Inflammatory macrophage treated with lipopolysaccharide for 4 hours (primary cell): ENCODE results near the gene SUPV3L1.

Experiments
- DNase-seq: peaks from one replicate; pipeline ENCODE4 v3.0.0-alpha.2; 2020

SUPV3L1 gene

DNA sequence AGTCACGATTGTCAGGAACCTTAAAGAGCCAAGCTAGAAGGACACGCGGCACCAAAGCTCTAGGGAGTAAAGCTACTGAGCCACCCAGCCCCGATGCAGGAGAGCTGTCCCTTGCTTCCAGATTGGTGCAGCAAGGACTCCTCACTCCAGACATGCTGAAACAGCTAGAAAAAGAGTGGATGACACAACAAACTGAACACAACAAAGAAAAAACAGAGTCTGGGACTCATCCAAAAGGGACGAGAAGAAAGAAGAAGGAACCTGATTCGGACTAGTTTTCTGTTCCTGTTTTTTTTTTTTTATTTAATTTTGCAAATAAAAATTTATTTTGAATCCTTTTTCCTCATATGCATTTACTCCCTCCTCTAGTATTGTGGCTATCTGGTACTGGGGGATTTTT lies 28.7 kb downstream of the SUPV3L1 start:
- peak; percentile 57 for DNase-seq

DNA sequence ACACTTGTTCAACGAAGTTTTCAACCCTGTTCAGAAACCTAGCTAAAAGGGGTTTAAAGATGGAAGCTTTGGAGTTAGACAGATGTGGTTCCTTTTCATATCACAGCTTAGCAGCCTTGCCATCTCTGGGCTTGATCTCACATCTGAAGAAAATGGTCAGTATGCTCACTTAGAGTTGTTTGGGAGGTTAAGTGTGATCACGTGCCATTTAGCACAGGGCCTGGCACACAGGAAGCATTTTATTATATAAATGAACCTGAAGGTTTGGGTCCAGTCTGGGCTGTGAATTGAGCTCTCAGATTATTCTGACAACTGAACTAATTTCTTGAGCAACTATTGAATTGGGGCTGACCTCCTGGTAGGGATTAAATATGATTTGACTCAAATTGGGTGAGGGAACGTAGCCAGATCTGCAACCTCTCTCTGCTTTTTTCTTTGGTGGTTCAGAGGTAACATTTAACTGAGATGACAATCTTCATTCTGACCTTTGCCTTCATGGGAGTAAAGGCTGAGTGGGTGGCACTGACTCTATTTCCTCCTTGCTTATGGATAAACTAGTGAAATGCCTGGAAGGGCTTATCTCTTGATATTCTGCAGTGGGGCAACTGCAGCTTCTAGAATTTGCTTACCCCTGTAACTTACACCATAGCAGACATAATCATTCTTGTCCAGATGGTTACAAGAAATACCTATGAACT lies 29.9 kb downstream of the SUPV3L1 start:
- DNase-seq, result peak; percentile 19

DNA sequence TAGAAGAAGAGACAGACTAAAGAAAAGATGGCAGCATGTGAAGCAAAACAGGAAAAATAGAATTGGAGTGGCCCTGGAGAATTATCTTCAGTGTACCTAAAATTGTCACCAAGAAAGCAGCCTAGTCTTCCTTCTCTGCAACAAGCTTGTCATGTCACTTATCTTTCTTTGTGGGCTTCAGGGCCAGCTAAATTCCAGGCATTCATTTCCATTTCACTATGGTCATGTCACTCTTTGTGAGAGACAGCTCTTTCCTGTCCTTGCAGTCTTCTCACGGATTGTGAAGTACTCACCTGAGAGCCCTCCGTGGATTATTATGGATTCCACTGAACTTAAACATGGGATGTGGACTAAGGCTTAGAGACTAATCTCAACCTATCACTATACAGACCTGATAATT lies 31.1 kb downstream of the SUPV3L1 start:
- DNase-seq, result no peak

DNA sequence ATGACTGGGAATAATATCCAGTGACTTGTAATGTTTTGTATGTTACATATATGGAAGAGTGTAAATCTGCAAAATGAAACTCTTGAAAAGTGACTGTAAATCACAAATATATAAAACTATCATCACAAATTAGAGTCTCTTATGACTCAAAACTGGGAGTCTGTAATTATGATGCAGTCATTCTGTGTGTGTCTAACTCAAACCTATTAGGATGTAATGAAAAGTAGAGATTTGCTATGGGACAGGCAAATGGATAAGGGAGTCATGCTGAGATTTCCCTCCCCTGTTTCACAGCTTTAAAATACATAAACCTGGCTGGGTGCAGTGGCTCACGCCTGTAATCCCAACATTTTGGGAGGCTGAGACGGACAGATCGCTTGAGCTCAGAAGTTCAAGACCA lies 31.5 kb downstream of the SUPV3L1 start:
- DNase-seq, result no peak

DNA sequence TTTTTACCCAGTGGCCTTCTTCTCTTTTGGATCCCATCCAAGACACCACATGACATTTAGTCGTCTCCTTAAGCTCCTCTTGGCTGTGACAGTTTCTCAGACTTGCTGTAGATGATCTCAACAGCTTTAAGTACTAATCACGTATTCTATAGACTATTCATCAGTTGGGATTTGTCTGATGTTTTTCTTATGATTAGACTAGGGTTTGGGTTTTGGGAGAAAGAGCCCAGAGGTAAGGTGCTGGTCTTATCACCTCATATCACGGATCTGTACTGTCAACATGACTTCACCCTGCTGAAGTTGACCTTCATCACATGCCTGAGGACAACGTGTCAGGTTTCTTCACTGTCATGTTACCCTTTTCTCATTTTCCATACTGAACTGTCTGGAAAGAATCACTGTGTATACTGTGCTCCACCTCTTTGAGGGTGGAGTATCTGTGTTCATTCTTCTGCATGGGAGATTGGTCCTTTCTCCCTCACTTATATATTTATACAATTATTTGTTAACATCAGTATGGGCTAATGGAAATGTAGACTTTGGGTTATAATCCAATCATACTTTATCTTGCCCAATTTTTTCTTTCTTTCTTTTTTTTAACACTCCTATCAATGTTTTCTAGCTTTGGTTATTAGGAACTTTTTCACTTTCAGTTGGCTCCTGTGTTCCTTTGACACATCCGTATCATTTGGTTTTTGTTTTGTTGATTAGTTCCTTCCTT lies 33.7 kb downstream of the SUPV3L1 start:
- DNase-seq, result peak; percentile 78

DNA sequence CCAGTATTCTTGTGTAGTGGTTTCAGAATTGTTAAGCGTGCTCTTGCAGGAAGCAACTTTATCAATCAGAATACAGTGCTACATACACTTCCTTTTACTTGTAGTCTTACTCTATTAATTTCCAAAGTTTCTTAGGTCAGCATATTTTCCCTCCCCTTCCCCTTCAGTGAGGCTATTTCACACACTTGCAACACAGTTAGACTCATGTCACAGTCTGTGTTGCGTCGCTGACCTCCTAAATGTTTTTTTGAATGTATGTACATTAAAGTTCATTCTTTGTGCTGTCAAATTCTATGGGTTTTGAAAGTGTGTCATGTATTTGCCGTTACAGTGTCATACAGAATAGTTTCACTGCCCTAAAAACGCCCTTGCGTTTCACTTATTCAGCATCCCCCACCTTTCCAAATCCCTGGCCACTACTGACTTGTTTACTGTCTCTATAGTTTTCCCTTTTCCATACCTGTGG lies 34.7 kb downstream of the SUPV3L1 start:
- peak; percentile 92 for DNase-seq

DNA sequence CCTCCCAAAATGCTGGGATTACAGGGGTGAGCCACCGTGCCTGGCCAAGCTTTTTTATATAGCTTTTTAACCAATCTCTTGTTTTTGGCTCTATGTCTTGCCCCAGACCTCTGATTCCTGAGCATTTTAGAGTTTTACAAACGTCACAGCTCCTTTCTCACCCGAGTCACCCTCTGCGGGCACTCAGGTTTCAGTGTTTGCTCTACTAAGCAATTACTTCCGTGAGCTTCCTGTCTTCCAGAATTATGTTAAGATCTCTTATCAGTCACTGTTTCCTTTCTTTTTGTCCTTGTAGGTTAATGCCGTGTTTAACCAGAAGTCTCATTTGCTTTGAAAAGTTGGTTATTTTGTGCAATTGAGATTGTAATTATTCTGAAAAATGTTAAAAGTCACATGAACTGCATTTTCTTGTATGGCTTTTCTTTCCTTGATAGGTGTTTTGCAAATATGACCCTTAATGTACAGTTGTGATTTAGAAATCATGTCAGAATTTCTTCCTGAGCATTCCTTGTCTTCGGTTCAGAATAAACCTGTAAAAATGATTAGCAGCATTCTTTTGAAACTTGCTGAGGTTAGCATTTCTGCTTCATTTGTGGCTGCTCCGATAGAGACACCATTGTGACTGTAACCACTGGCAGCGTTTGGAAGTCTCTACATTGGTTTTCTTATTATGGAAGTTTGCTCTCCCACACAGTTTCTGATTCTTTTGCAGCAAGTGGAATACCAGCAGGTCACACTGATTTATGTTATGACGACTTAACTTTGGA lies 35.6 kb downstream of the SUPV3L1 start:
- DNase-seq, result peak; percentile 42

DNA sequence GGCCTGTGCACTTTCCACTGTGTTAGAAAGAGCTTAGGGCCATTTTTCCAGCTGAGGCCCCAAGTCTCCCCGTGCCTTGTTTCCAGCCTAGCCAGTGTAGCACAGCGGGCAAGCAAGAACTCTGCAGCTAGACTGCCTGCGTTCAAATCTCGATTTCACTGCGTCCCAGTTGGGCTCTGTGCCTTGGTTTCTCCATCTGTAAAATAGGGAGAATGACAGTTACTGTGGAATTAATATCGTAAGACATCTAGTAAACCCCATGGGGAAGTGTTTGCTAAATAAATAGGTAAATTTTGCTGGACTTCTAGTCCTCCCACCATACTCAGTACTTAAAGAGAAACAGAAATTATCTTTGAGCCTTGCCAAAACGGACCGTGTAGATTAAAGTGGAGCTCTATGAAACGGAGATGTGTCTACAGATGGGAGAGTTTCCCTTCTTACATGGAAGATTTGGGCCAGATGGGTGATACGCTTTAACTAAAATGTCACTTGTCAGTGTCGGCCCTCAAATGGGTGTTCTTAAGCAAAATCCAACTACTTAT lies 36.6 kb downstream of the SUPV3L1 start:
- peak; percentile 16 for DNase-seq

DNA sequence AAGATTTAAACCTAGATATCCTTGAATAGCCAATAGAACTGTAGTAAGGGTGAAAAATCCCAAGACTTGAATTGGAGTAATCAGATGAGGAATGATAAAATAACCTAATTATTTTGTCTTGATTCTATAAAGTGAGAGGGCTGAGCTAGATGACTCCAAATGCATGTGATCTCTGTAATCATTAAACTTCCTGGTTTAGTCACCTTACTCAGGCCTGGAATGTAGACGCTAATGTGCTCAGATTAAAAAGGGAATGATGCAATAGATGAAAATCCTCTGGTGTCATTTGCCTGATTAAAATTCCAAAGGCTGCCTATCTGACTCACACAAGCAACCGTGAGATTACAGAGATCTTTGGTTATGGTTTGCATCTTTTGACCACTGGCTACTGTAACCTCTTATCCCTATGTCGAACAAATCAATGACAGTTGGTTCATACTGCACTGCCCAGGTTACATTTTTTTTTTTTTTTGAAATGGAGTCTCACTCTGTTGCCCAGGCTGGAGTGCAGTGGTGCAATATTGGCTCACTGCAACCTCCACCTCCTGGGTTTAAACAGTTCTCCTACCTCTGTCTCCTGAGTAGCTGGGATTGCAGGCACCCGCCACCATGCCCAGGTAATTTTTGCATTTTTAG lies 37.2 kb downstream of the SUPV3L1 start:
- DNase-seq, result peak; percentile 95

DNA sequence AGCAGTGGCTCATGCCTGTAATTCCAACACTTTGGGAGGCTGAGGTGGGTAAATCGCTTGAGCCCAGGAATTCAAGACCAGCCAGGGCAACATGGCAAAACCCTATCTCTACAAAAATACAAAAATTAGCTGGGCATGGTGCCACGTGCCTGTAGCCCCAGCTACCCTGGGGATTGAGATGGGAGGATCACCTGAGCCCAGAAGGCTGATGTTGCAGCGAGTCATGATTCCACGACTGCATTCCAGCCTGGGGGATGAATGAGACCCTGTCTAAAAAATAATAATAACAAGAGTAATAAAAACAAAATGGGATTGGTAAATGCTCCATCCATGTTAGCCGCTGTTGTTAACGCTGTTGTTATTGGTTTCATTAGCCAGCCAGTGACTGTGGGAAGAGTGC lies 38.8 kb downstream of the SUPV3L1 start:
- DNase-seq, result no peak

DNA sequence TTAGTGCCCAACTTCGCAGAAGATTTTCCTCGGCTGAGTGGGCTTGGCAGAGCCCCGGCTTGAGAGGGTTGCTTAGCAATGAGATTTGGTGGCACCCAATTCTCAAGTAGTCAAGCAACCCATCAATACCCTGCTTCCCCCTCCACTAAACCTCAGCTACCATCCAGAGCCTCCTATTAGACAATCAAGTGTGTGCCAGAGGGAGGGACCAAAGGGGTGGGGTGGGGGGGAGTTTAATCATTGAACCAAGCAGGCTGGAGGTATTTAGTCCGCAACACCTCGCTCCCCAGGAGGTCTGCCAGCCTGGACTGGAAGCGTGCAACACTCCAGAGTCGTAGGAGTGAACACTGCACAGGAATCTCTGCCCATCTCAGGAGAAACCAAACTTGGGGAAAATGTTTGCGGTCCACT lies 40.0 kb downstream of the SUPV3L1 start, which contains the start of gene HKDC1:
Gene HKDC1 (plus strand): TSS at position 292 of the 411 bp plus-strand sequence. CDS start 104 bp downstream, at position 396.
- DNase-seq, result no peak

DNA sequence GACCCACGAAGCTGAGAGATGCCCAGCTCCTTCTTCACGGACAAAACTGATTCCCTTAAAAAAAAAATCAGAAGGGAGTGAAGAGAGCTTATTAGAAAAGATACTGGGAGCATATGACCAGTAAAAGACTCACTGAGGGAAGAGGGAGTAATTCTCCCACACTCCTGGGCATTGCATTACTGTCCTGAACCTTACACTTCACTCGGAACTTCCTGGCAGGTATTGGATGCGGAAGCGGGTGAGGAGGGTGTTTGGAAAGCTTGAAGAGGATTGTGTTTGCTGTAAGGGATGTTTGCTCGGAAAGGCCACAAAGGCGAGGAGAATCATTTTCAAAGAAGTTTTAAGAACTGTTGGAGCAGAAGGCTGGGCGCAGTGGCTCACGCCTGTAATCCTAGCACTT lies 40.5 kb downstream of the SUPV3L1 start:
- DNase-seq, result no peak

DNA sequence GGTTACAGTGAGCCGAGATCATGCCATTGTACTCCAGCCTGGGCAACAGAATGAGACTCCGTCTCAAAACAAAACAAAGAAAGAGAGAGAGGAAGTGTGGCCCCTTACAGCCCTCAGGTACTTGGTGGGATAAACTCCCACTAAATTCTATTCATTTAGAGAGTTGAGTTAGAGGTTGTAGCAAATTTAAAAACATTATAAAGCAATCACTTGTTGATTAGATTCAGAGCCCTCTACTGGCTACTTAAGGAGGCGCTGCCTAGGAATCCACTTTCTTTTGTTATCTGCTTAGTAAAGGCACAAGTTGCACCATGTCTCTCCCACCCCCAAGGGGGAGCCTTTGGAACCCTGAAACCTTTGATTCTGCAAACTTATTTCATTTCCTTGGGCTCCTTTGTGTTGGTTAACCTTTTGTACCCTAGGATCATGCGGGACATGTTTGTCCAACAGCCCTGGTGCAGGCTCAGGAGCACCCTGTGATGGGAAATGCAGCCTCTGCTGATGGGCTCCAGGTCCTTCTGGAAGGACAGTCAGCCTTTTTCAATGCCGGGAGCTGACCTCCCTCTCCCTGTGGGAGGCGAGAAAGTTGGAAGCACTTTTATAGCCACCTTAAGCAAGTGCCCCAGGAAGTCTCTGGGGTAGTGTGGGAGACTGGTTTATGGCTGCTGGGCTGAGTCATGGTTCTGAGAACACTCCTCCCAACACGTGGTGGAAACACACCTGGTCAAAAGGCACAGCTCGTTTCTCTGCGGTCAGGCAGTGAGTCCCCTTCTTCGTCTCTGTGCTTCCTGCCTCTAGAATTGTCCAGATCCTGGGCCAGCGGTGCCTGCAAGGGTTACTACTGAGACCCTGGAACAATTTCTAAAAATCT lies 42.4 kb downstream of the SUPV3L1 start:
- peak; percentile 65 for DNase-seq

DNA sequence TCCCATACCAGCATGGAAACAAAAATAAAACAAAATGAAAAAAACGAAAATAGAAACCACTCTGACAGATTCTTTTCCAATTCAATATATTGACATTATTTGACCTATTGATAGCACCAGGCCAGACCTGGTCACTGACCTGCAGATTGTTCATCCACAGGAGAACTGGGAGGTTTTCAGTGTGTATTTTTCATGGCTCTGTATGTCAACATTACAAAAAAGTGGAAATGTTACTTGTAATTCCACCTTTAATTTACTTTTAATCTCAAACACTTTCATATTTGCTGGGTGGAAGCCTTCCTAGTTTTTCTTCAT lies 43.0 kb downstream of the SUPV3L1 start:
- DNase-seq, result no peak

DNA sequence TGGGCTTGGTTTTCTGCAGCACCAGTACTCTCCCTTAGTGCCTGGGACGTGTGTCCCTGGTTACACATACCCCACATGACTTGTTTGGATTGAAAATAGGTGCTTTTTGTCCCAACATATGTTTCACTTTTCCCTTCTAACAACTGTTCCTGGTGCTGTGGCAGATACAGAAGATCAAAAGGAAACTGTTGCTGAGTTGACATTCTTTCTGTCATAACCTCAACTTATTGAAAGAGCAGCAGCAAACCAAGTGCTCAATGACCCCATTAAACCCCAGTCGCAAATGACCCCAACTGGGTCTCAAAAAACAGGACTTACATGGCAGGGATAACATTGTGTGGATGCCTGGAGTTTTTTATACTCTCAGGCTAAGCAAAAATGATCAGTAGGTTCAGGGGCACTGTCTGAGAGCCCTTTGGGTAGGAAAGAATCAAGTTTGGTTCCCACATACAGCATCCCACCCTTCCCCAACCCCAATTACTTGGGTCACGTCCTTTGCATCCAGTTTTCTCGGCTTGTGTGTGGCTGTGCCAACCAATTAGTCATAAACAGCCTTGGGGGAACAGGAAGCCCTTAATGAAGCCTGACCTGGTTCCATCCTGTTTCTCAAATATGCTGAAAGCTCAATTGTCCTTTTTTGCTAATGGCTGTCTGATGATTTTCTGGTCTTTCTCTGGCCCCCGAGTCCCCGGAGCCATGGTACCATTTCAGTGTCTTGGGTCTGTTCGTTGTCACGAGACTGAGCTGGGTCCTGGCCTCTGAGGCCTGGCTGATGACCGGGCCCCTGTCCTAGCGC lies 45.0 kb downstream of the SUPV3L1 start:
- no peak for DNase-seq

DNA sequence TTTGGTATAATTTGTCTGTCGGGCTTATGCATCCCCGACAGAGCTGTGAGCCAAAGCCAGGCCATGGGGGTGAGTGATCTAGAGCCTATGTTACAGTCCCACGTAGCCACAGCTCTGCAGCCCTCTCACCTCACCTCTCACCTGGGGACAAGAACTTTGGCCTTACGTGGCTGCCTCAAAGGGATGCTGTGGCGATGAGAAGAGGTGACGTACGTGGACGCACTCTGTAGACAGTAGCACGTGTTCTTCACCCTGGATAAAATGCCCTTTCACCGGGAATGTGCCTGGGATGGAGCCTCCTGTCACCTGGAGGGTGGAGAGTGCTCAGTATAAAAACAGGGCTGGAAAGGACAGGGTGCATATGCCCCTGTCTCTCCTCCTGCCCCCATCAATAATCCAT lies 45.6 kb downstream of the SUPV3L1 start:
- DNase-seq, result no peak

DNA sequence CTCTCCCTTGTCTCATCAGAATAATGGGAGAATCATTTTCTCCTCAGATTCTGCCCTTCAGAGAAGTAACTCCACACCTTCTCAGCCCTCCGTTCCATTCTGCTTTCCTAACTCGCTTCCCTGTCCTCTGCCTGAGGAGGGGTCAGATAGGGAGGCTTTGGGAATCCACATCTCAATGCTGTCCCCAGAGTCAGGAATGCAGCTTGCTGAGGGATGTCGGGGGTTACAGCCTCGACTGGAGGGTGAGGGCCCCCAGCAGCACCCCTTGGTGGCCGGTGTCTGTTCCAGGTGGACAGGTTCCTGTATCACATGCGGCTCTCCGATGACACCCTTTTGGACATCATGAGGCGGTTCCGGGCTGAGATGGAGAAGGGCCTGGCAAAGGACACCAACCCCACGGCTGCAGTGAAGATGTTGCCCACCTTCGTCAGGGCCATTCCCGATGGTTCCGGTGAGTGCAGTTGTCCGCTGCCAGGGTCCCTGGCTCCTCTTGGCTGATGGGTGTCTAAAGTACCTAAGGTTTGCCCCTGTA lies 47.0 kb downstream of the SUPV3L1 start:
- no peak for DNase-seq

DNA sequence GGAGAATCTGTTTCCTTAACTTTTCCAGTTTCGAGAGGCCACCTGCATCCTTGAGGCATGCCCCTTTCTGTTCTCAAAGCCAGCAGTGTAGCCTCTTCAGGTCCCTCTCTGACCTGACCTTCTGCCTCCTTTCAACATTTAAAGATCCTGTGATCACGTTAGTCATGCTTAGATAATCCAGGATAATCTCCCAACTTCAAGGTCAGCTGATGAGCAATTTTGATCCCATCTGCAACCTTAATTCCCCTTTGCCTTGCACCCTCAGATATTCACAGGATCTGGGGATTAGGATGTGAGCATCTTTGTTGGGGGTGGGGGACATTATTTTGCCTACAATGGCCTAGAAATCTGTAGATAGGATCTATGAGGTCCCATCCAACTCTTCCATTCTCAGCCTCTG lies 48.1 kb downstream of the SUPV3L1 start:
- DNase-seq, result peak; percentile 18

DNA sequence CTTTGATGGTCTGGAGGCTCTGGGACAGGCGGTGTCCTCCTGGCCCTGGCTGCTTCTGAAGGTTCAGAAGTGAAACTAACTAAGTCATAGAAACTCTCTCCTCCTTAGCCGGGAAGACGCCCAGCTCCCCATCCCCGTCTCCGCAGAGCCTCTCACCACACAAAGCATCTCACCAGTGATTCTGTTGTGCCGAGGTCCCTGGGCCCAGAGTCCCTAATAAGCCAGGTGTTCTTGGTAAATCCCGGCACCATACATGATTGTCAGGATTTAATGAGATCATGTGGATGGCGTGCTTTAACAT lies 49.5 kb downstream of the SUPV3L1 start:
- DNase-seq, result no peak

DNA sequence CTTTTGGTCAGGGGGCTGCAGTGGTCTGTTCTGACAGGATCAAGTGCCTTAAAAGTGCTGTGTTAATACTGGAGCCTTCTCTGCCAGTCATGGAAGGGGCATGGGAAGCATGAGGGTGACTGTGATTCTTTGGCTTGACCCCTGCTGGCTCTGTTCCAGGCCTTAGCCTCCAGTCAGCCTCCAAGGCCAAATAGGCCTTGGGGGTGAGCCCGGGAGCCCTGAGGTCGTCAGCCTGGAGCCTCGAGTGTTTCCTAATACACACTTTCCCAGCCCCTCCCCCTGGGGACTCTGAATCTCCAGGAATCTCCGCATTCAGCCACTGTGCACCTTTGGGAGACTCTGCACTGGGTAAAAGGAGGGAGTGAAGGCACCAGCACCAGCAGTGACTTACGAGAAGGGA lies 50.1 kb downstream of the SUPV3L1 start:
- DNase-seq, result no peak

DNA sequence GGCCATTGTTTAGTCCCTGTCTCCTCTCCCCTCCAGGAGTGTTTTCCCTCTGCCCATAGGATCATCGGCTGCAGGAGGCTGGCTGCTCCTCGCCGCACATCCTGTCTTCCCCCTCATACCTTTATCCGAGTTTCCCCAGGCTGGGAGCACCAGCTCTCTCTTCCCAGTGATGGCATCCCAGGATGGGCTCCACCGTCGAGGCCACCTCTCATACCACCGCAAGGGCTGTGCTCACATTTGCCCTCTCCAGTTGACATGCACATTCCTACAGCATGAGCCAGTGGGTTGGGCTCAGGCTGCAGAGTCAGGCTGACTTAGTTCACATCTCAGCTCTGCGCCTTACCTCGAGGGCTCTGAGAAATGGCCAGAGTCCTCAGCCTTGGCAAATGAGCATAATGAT lies 52.2 kb downstream of the SUPV3L1 start:
- DNase-seq, result no peak
